Measurements from ENCODE around the gene USP9X.

GRCh38 chrX:41176263-41176662 is 91.0 kb downstream of the USP9X start:
- TF ChIP-seq POLR2A (IDR thresholded peaks at IDR 0.05; ENCODE audit: low read length): no peak
- no peak for TF ChIP-seq GATA1 (IDR thresholded peaks at IDR 0.05; ENCODE audit: low read depth, low read length)

All from erythroblast (primary cell).